ENCODE measurements around the gene CCDC192.

DNA sequence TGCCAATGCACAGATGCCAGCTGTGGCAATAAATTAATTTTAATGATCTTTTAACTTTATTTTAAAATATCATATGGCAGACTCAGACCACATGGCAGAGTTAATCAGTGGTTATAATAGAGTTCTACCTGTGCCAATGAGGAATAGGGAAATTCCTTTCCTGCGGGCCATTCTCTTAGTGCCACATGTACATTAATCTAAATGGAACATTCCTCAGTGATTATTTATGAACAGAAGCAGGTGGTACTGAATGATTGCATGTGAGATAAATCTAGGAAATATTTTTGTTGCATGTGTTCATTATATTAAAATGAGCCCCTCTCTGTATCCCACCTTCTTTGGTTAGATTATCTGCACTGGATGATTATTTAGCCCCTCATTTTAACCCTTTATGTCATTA, 102.3 kb downstream of the CCDC192 start:
- TF ChIP-seq, protein P1, sequence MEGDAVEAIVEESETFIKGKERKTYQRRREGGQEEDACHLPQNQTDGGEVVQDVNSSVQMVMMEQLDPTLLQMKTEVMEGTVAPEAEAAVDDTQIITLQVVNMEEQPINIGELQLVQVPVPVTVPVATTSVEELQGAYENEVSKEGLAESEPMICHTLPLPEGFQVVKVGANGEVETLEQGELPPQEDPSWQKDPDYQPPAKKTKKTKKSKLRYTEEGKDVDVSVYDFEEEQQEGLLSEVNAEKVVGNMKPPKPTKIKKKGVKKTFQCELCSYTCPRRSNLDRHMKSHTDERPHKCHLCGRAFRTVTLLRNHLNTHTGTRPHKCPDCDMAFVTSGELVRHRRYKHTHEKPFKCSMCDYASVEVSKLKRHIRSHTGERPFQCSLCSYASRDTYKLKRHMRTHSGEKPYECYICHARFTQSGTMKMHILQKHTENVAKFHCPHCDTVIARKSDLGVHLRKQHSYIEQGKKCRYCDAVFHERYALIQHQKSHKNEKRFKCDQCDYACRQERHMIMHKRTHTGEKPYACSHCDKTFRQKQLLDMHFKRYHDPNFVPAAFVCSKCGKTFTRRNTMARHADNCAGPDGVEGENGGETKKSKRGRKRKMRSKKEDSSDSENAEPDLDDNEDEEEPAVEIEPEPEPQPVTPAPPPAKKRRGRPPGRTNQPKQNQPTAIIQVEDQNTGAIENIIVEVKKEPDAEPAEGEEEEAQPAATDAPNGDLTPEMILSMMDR (IDR thresholded peaks at IDR 0.05), result no peak
- no peak for TF ChIP-seq EZH2 (IDR thresholded peaks at IDR 0.05)
- TF ChIP-seq EZH2phosphoT487 (IDR thresholded peaks at IDR 0.05), result no peak
